T-cell (primary cell): ENCODE data around the gene CIAO3. TPM values are rescaled to one million over a fixed set of nuclear protein-coding genes. Genes with fewer than 3 reads are reported as not detected.

Experiments
- ATAC-seq, 4 experiments: fragments of 200-7000 bp in 3 of 4; fragments of 150-1000 bp in 1 of 4; cut with Tn5 transposase; replicated peaks in 1 of 4; 1 replicate in 3 of 4; 2 replicates in 1 of 4; pipeline ENCODE4 v1.10.0; 2021; ENCODE audit warnings: moderate library complexity in 3 of 4, mild to moderate bottlenecking in 2 of 4, moderate number of reproducible peaks in 1 of 4
- CTCF ChIA-PET, 2 donors: fragments of 300-600 bp; sonication (Branson Sonifier 250); formaldehyde crosslinking; loops; one replicate each; lab custom pipeline; 2022; ENCODE audit warnings: antibody characterized with exemption in 2 of 2; lab: Charles Lee
- POLR2A ChIA-PET, 2 donors: fragments of 300-600 bp; sonication (Branson Sonifier 250); formaldehyde crosslinking; loops; one replicate each; lab custom pipeline; 2022; ENCODE audit warnings: antibody characterized with exemption in 2 of 2; lab: Charles Lee
- DNase-seq, 35 experiments: peaks; one replicate each; pipeline versions ENCODE4 v3.0.0 to v3.0.0-alpha.2; 2013 to 2023
- H3K27ac ChIP-seq: one replicate; pipeline ENCODE4 v1.5.1; 2013; ENCODE audit warnings: low read length
- H3K27me3 ChIP-seq, 2 experiments: replicated peaks in 1 of 2; 1 replicate in 1 of 2; 2 replicates in 1 of 2; pipeline versions ENCODE4 v1.6.1 to v1.7.0; 2013; ENCODE audit warnings: low read length in 1 of 2, mixed read lengths in 1 of 2; ENCODE audit not compliant: control insufficient read depth in 2 of 2, insufficient read depth in 2 of 2; ENCODE audit errors: extremely low read depth in 1 of 2
- H3K36me3 ChIP-seq, 2 donors: 1 replicate in 1 of 2; 2 replicates in 1 of 2; pipeline versions ENCODE4 v1.6.1 to v1.7.0; 2013; ENCODE audit warnings: low read length in 1 of 2; ENCODE audit not compliant: control insufficient read depth in 2 of 2, insufficient read depth in 1 of 2; ENCODE audit errors: extremely low read depth in 1 of 2
- H3K4me1 ChIP-seq, 2 experiments: 1 replicate in 1 of 2; 2 replicates in 1 of 2; pipeline versions ENCODE4 v1.6.1 to v1.7.0; 2013; ENCODE audit warnings: low read length in 2 of 2, mixed read lengths in 1 of 2; ENCODE audit not compliant: insufficient read depth in 2 of 2, control insufficient read depth in 1 of 2; ENCODE audit errors: extremely low read depth in 1 of 2
- H3K4me3 ChIP-seq, 2 donors: 1 replicate in 1 of 2; 2 replicates in 1 of 2; pipeline versions ENCODE4 v1.5.1 to v1.7.0; 2013; ENCODE audit warnings: mild to moderate bottlenecking in 2 of 2, low read length in 1 of 2, moderate library complexity in 1 of 2; ENCODE audit not compliant: control insufficient read depth in 1 of 2; ENCODE audit errors: extremely low read depth in 1 of 2
- H3K9me3 ChIP-seq: 2 replicates; pipeline ENCODE4 v1.7.0; 2013
- H3K27ac Mint-ChIP-seq, 2 donors: one replicate each; pipeline ENCODE4 v1.8.0; 2020 to 2021; ENCODE audit warnings: mild to moderate bottlenecking in 2 of 2, mixed read lengths in 2 of 2
- H3K27me3 Mint-ChIP-seq, 2 donors: one replicate each; pipeline ENCODE4 v1.8.0; 2021 to 2022; ENCODE audit warnings: mixed read lengths in 2 of 2
- H3K36me3 Mint-ChIP-seq: one replicate; pipeline ENCODE4 v1.8.0; 2021; ENCODE audit warnings: mixed read lengths
- H3K4me1 Mint-ChIP-seq, 3 donors: one replicate each; pipeline ENCODE4 v1.8.0; 2020 to 2022; ENCODE audit warnings: mixed read lengths in 3 of 3, mild to moderate bottlenecking in 1 of 3
- H3K4me3 Mint-ChIP-seq, 3 donors: one replicate each; pipeline ENCODE4 v1.8.0; 2020 to 2022; ENCODE audit warnings: mild to moderate bottlenecking in 3 of 3, mixed read lengths in 3 of 3, moderate library complexity in 3 of 3
- H3K9me3 Mint-ChIP-seq, 3 donors: one replicate each; pipeline ENCODE4 v1.8.0; 2020 to 2022; ENCODE audit warnings: mixed read lengths in 3 of 3
- WGBS: methylation state at CpG from one replicate; pipeline ENCODE4 v1.1.5; 2013; ENCODE audit warnings: missing lambda C conversion rate; ENCODE audit not compliant: insufficient coverage; 5-methylcytosine and 5-hydroxymethylcytosine counted together
- total RNA-seq, 35 experiments: library from RNA in 6 of 35; stranded (reverse) in 6 of 35; fragments of 120-200 nt in 1 of 35; gene quantifications; one replicate each; pipeline versions ENCODE4 v1.2.1 to v1.2.4 and lab custom pipeline; 2013 to 2026

Gene CIAO3
- total RNA-seq, 5 donors from 2014 or later (not counting 1 experiment from before 2014, with no cell fraction given), result 36.2 to 69.1 (median 58.6) TPM

DNA sequence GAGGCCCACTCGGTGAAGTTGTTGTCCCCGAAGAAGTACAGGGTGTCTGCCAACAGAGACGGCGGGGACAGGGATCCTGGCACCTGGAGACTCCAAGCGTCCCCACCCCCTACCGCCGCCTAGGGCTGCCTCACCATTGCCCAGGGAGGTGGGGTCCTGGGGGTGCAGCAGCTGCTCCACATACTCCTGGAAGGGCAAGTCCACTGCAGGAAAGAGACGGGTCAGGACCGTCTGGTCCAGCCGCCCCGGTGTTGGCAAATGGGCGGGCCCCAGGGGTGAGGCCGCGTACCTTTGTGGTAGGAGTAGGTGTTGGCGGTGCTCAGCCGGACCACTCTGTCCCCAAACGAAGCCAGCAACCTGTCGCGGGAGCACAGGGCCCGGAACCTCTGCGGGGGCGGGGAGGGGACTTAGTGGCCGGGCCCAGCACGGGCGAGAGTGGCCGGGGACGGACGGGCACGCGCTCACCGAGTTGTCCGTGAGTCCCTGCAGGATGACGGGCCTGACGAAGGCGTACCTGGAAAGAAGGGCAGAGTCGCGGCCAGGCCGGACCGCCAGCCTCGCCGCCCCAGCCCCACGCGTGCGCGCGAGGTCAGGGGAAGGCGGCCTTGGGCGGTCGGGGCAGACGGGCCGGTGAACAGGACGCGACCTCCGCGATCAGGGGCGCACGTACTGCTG, 57.3 kb downstream of the CIAO3 start:
- Mint-ChIP-seq H3K4me3 (peak overlapping the region; percentile 68 to 77 (median 71)), H3K27ac (peak overlapping the region; percentile 65 to 66), H3K4me1 (peaks cover 17 to 42% (median 36%) of the 10 kb centered on the region in 3 donors), H3K27me3 (no peaks in the 10 kb centered on the region), H3K9me3 (no peaks in the 10 kb centered on the region), H3K36me3 (peaks cover 4% of the 10 kb centered on the region)
- no peak for ATAC-seq
- ChIA-PET POLR2A (no interaction called here), CTCF (no interaction called here)
- WGBS, result 22% methylated on average over 56 of the region's 57 CpGs
- no peaks in the 10 kb centered on the region for H3K27me3 ChIP-seq
- peaks cover 8 to 28% of the 10 kb centered on the region in 2 donors for H3K36me3 ChIP-seq
- H3K4me3 ChIP-seq, result peak overlapping the region; percentile 22 to 48
- no peaks in the 10 kb centered on the region for H3K9me3 ChIP-seq
- no peak overlapping the region for H3K27ac ChIP-seq
- H3K4me1 ChIP-seq, result peaks cover 2 to 66% of the 10 kb centered on the region in 2 experiments
- DNase-seq, result no peak

DNA sequence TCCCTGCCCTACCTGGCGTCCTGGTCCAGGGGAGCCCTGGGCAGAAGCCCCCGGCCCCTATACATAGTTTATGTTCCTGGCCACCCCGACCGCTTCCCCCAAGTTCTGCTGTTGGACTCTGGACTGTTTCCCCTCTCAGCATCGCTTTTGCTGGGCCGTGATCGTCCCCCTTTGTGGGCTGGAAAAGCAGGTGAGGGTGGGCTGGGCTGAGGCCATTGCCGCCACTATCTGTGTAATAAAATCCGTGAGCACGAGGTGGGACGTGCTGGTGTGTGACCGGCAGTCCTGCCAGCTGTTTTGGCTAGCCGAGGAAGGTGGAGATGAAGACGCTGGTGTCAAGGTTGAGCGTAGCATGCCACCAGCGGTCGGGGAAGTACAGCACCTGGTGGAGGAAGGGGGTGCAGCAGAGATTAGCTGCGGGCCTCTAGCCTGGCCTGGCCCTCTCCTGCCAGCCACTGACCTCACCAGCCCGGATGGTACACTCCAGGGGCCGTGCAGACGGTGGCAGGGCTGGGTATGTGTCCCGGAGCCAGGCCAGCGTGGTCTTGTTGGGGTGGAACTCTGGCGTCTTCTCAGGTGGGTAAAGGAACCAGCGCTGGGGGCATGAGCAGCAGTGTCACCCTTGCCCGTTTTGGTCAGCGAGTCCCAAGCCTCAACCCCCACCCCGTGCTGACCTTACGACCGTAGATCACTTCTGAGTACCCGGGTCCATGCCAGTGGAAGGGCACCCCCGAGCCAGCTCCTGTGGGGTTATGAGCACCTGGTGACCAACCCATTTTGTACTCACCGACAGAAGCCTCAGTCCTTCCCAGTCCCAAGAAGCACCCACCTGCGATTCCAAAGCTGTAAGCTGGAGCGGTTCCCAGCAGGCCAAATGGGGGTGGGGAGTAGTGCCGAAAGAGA, 58.1 kb downstream of the CIAO3 start:
- POLR2A ChIA-PET, result no interaction called here
- Mint-ChIP-seq H3K9me3 (no peaks in the 10 kb centered on the region), H3K36me3 (peaks cover 4% of the 10 kb centered on the region), H3K27me3 (no peaks in the 10 kb centered on the region), H3K4me3 (peak overlapping the region; percentile 68 to 77 (median 71)), H3K4me1 (peaks cover 17 to 42% (median 36%) of the 10 kb centered on the region in 3 donors), H3K27ac (peak overlapping the region; percentile 66)
- ATAC-seq (no peak), DNase-seq (peak in 1 of 35 experiments; percentile 34)
- no peak overlapping the region for H3K4me3 ChIP-seq
- 90% methylated on average over 27 of the region's 36 CpGs for WGBS
- CTCF ChIA-PET, result no interaction called here
- no peak overlapping the region for H3K27ac ChIP-seq
- H3K4me1 ChIP-seq, result peaks cover 2 to 65% of the 10 kb centered on the region in 2 experiments
- no peaks in the 10 kb centered on the region for H3K27me3 ChIP-seq
- H3K9me3 ChIP-seq, result no peaks in the 10 kb centered on the region
- H3K36me3 ChIP-seq, result peaks cover 8 to 28% of the 10 kb centered on the region in 2 donors

DNA sequence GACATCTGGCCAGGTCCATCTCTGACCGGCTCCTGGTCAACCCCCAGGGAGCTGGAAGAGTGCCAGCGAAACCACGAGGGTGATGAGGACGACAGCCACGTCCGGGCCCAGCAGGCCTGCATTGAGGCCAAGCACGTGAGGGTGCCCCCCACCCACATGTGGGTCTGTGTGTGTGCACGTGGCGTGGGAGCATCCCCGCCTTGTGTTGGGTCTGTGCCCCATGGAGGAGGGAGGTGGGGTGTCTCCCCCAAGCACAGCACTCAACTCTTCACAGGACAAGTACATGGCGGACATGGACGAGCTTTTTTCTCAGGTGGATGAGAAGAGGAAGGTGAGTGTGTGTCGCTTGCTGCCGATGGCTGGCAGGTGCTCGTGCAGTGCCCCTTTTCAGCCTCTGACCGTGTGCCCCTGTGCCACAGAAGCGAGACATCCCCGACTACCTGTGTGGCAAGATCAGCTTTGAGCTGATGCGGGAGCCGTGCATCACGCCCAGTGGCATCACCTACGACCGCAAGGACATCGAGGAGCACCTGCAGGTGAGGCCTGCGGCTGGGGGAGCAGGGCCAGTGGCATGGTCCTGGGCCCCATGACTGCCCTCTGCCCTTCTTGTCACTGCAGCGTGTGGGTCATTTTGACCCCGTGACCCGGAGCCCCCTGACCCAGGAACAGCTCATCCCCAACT, 58.9 kb downstream of the CIAO3 start:
- WGBS, result 81% methylated on average over 20 of the region's 28 CpGs
- H3K27me3 ChIP-seq, result peaks cover 0 to 6% of the 10 kb centered on the region in 2 experiments
- no peak overlapping the region for H3K27ac ChIP-seq
- ChIA-PET CTCF (no interaction called here), POLR2A (no interaction called here)
- H3K4me1 ChIP-seq, result peaks cover 2 to 73% of the 10 kb centered on the region in 2 experiments
- H3K36me3 ChIP-seq, result peaks cover 5 to 26% of the 10 kb centered on the region in 2 donors
- no peaks in the 10 kb centered on the region for H3K9me3 ChIP-seq
- DNase-seq, result no peak
- Mint-ChIP-seq H3K9me3 (no peaks in the 10 kb centered on the region), H3K27me3 (no peaks in the 10 kb centered on the region), H3K36me3 (peaks cover 4% of the 10 kb centered on the region), H3K27ac (peak overlapping the region; percentile 57 to 69), H3K4me1 (peaks cover 17 to 45% (median 38%) of the 10 kb centered on the region in 3 donors), H3K4me3 (peak overlapping the region; percentile 68 to 77 (median 71))
- H3K4me3 ChIP-seq, result no peak overlapping the region
- no peak for ATAC-seq

DNA sequence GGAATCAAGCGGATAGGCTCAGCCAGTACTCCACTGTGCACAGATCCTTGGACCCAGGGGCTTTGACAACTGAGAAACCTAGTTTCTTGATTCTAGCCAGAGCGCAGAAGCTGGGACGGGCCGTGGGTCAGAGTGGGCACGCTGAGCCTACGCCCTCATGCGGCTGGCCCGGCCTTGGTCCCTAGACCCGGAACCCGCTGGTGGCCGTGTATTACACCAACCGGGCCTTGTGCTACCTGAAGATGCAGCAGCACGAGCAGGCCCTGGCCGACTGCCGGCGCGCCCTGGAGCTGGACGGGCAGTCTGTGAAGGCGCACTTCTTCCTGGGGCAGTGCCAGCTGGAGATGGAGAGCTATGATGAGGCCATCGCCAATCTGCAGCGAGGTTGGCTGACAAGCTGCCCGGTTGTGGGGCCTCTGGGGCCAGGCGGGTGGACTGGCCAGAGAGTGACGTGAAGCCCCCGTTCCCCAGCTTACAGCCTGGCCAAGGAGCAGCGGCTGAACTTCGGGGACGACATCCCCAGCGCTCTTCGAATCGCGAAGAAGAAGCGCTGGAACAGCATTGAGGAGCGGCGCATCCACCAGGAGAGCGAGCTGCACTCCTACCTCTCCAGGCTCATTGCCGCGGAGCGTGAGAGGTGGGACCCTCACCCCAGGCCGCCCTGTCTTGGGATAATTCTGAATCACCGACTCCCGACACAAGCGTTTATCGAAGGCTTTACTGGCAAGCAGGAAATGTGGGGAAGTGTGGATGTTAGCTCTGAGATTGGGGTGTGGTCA, 59.6 kb downstream of the CIAO3 start:
- Mint-ChIP-seq H3K4me3 (peak overlapping the region; percentile 68 to 77 (median 71)), H3K36me3 (peaks cover 4% of the 10 kb centered on the region), H3K4me1 (peaks cover 15 to 47% (median 41%) of the 10 kb centered on the region in 3 donors), H3K9me3 (no peaks in the 10 kb centered on the region), H3K27ac (peak overlapping the region; percentile 57 to 69), H3K27me3 (no peaks in the 10 kb centered on the region)
- 44% methylated on average over 34 of the region's 44 CpGs for WGBS
- peaks cover 5 to 20% of the 10 kb centered on the region in 2 donors for H3K36me3 ChIP-seq
- ATAC-seq (no peak), DNase-seq (peak in 1 of 35 experiments; percentile 34)
- no peaks in the 10 kb centered on the region for H3K9me3 ChIP-seq
- CTCF ChIA-PET, result interaction anchor here in 1 of 2 donors (0.6 kb wide), 1 partner anchor 699 kb away, joined by 5 read pairs; no protein-coding TSS in a partner anchor
- peak overlapping the region; percentile 35 for H3K27ac ChIP-seq
- POLR2A ChIA-PET, result interaction anchor here in 1 of 2 donors (0.6 kb wide), 1 partner anchor 18 kb away, joined by 3 read pairs; no protein-coding TSS in a partner anchor
- peaks cover 0 to 14% of the 10 kb centered on the region in 2 experiments for H3K27me3 ChIP-seq
- H3K4me1 ChIP-seq, result peaks cover 2 to 76% of the 10 kb centered on the region in 2 experiments
- peak overlapping the region; percentile 58 to 80 for H3K4me3 ChIP-seq

DNA sequence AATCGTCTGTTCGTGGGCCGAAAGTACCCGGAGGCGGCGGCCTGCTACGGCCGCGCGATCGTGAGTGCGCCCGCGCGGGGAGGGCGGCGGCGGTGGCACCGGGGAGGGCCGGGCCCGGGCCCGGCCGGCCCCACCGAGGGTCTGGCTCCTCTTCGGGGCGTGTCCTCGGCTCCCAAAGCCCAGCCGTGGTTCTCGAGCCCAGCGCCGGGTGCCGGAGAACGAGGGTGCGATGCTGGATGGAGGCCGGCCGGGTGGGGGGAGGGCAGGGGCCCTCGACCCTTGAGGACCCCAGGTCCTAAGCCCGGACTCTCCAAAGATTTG, 60.2 kb downstream of the CIAO3 start:
- peaks cover 2 to 76% of the 10 kb centered on the region in 2 experiments for H3K4me1 ChIP-seq
- H3K27me3 ChIP-seq, result peaks cover 0 to 15% of the 10 kb centered on the region in 2 experiments
- no peaks in the 10 kb centered on the region for H3K9me3 ChIP-seq
- Mint-ChIP-seq H3K4me1 (peaks cover 12 to 42% (median 40%) of the 10 kb centered on the region in 3 donors), H3K9me3 (no peaks in the 10 kb centered on the region), H3K27me3 (no peaks in the 10 kb centered on the region), H3K36me3 (peaks cover 4% of the 10 kb centered on the region), H3K27ac (peak overlapping the region; percentile 16 to 39), H3K4me3 (peak overlapping the region; percentile 68 to 77 (median 71))
- peak overlapping the region; percentile 58 to 80 for H3K4me3 ChIP-seq
- DNase-seq (no peak), ATAC-seq (no peak)
- ChIA-PET POLR2A (interaction anchor here in 1 of 2 donors (0.6 kb wide), 1 partner anchor 17 kb away, joined by 3 read pairs; no protein-coding TSS in a partner anchor), CTCF (interaction anchor here in 1 of 2 donors (0.6 kb wide), 1 partner anchor 700 kb away, joined by 5 read pairs; no protein-coding TSS in a partner anchor)
- peak overlapping the region; percentile 35 for H3K27ac ChIP-seq
- peaks cover 5 to 20% of the 10 kb centered on the region in 2 donors for H3K36me3 ChIP-seq
- under 1% methylated on average over 37 of the region's 38 CpGs for WGBS
